Pancreas (tissue), 10 donors: Measurements from ENCODE around the gene CAB39L. TPM values are rescaled to one million over a fixed set of nuclear protein-coding genes. Genes with fewer than 3 reads are reported as not detected.

Experiments
- ATAC-seq, 4 donors: fragments of 200-7000 bp; cut with Tn5 transposase; one replicate each; pipeline versions ENCODE4 v1.8.0 to v1.9.1; 2020; ENCODE audit warnings: mild to moderate bottlenecking in 4 of 4, moderate library complexity in 4 of 4
- DNase-seq, 6 donors: peaks; one replicate each; pipeline ENCODE4 v3.0.0-alpha.2; 2020
- FAIRE-seq: peaks from 2 replicates; lab custom pipeline; 2012; peaks lifted over from hg19 to GRCh38; lab: Jason Lieb, UNC
- H3K27ac ChIP-seq, 4 donors: fragments of 200-600 bp; sonication (generic); 1 replicate in 3 of 4; 2 replicates in 1 of 4; pipeline versions ENCODE4 v1.5.0 to v1.8.0; 2020
- H3K27me3 ChIP-seq, 4 donors: fragments of 200-600 bp; one replicate each; pipeline ENCODE4 v1.8.0; 2021
- H3K36me3 ChIP-seq, 3 donors: fragments of 200-600 bp; sonication (generic) in 1 of 3; one replicate each; pipeline versions ENCODE4 v1.5.0 to v1.8.0; 2020 to 2021
- H3K4me1 ChIP-seq, 3 donors: fragments of 200-600 bp; one replicate each; pipeline ENCODE4 v1.8.0; 2021
- H3K4me3 ChIP-seq, 4 donors: fragments of 200-600 bp; sonication (generic) in 2 of 4; one replicate each; pipeline versions ENCODE4 v1.5.0 to v1.8.0; 2020 to 2021
- H3K9me3 ChIP-seq, 4 donors: fragments of 200-600 bp; one replicate each; pipeline ENCODE4 v1.8.0; 2021
- CTCF ChIP-seq, 4 donors: fragments of 200-600 bp; sonication (generic) in 3 of 4; IDR thresholded peaks; one replicate each; pipeline versions ENCODE4 v1.5.0 to v1.8.0; 2021; ENCODE audit warnings: antibody characterized with exemption in 4 of 4
- WGBS, 2 donors: extraction: QIAGEN DNeasy Blood & Tissue Kit; methylation state at CpG; one replicate each; pipeline ENCODE4 v1.1.7; 2013; 5-methylcytosine and 5-hydroxymethylcytosine counted together
- intact Hi-C, 3 donors: fragments of 100-400 bp; cut with DNase I; formaldehyde crosslinking; loops; one replicate each; pipeline versions ENCODE4 v1.11.1 to v1.14.2; 2022
- polyA plus RNA-seq, 2 donors: library from polyadenylated mRNA; stranded (reverse); fragments of 200-250 nt; gene quantifications; one replicate each; pipeline ENCODE4 v1.2.3, GENCODE V29; 2013
- total RNA-seq, 6 donors: library from RNA; stranded (reverse); fragmentation: NEBNext Ultra II Directional in 4 of 6; extraction: Animal tissue kit (Norgen Biotek cat#: 25700) in 4 of 6; gene quantifications; one replicate each; pipeline versions ENCODE4 v1.2.1 to v1.2.4, GENCODE V29; 2021 to 2023
- donor health status: healthy with polysubstance abuse.
- donor health status: DM: no; HTN: no; CAD: no; lungs with moderate emphysema.
- donor health status: DM: no; HTN: no; CAD: no.
- donor health status: control.
- donor health status: control.
- donor health status: Bipolar disorder and iron deficiency.
- donor health status: DM: yes; HTN: yes; CAD: no.
- donor health status: DM: no; HTN: no; CAD: no.
- donor health status: DM: no; HTN: no; CAD: no.
- donor health status: DM: yes; HTN: yes; CAD: no.

Gene CAB39L
- total and polyA plus RNA-seq, 8 donors = 2.7 to 8.4 (median 5.0) TPM

- Histone ChIP-seq H3K4me3 (no peak overlapping the region), H3K9me3 (no peaks in the 10 kb centered on the region), H3K36me3 (peaks cover 0 to 32% (median 5%) of the 10 kb centered on the region in 3 donors), H3K27ac (no peak overlapping the region), H3K27me3 (no peaks in the 10 kb centered on the region), H3K4me1 (no peaks in the 10 kb centered on the region)
- DNase-seq (no peak), FAIRE-seq (no peak), ATAC-seq (no peak)
- intact Hi-C loops = no loop called here
- TF ChIP-seq CTCF (IDR thresholded peaks at IDR 0.05) = no peak
- 92 to 93% methylated on average over 6 of the region's 6 CpGs for WGBS, 2 donors
Measured at GRCh38 chr13:49259586-49259985, 184.3 kb downstream of the CAB39L start.

Other genes with a start within 250 kb of the CAB39L start
- gene MLNR, start 223.7 kb downstream of the CAB39L start, total RNA-seq = not detected
- not detected for gene MLNR, start 223.7 kb downstream of the CAB39L start, polyA plus RNA-seq
- gene CDADC1, start 196.1 kb downstream of the CAB39L start, total RNA-seq = 1 to 10 TPM; 3.2 to 4.4 (median 3.6) TPM
- gene CDADC1, start 196.1 kb downstream of the CAB39L start, polyA plus RNA-seq = 1 to 10 TPM; 2.5 to 3.7 TPM
- gene SETDB2, start 210 bp upstream of the CAB39L start, total RNA-seq = 1 to 10 TPM; 5.1 to 8.9 (median 6.6) TPM
- 1 to 10 TPM; 3.1 to 5.1 TPM for gene SETDB2, start 210 bp upstream of the CAB39L start, polyA plus RNA-seq
- gene PHF11, start 51.9 kb upstream of the CAB39L start, total RNA-seq = 10 to 100 TPM; 14.5 to 28.2 (median 19.5) TPM
- gene PHF11, start 51.9 kb upstream of the CAB39L start, polyA plus RNA-seq = 10 to 100 TPM; 53.3 to 58.5 TPM
- gene RCBTB1, start 141.5 kb upstream of the CAB39L start, total RNA-seq = 10 to 100 TPM in 1 of 6 donors, 1 to 10 TPM in 5; 5.3 to 14.4 (median 7.7) TPM
- 10 to 100 TPM in 1 of 2 donors, 1 to 10 TPM in 1; 7.9 to 12.9 TPM for gene RCBTB1, start 141.5 kb upstream of the CAB39L start, polyA plus RNA-seq
- 1 to 10 TPM in 1 of 6 donors, under 1 TPM in 5; 0.05 to 1.5 (median 0.17) TPM for gene ARL11, start 184.4 kb upstream of the CAB39L start, total RNA-seq
- under 1 TPM; 0.19 to 0.23 TPM for gene ARL11, start 184.4 kb upstream of the CAB39L start, polyA plus RNA-seq
- gene EBPL, start 247.4 kb upstream of the CAB39L start, total RNA-seq = 10 to 100 TPM; 23.8 to 44.0 (median 34.0) TPM
- 10 to 100 TPM; 44.4 to 46.4 TPM for gene EBPL, start 247.4 kb upstream of the CAB39L start, polyA plus RNA-seq